ENCODE measurements around the gene VRK3. TPM values are rescaled to one million over a fixed set of nuclear protein-coding genes. Genes with fewer than 3 reads are reported as not detected.

The VRK3 gene
- total and polyA plus RNA-seq, 2 donors (not counting 1 experiment from before 2014, with no cell fraction given): 26.9 to 40.6 TPM

DNA sequence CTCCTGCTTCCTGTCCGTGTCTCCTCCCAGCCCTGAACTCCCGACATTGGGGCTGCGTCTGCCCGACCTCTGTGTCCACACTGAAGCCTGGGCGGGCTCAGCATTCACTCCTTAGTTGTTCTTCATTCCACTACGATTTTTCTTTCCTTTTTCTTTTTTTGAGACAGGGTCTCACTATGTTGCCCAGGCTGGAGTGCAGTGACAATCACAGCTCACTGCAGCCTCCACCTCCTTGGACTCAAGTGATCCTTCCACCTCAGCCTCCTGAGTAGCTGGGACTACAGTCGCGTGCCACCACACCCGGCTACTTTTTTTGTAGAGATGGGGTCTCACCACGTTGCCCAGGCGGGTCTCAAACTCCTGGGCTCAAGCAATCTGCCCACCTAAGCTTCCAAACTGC, 40.7 kb downstream of the VRK3 start:
- H3K4me1 ChIP-seq (ENCODE audit: control insufficient read depth, extremely low read depth, insufficient read depth, low read length): peaks cover 2% of the 10 kb centered on the region
- H3K27ac ChIP-seq (ENCODE audit: insufficient read depth, low read length): no peak overlapping the region
- H3K4me2 ChIP-seq (ENCODE audit: extremely low read depth, insufficient read depth, low read length): no peak overlapping the region
- H4K20me1 ChIP-seq (ENCODE audit: control insufficient read depth, extremely low read depth, insufficient read depth, low read length): no peaks in the 10 kb centered on the region
- H3K4me3 ChIP-seq (replicated peaks in 1 of 4; ENCODE audit: control extremely low read depth in 1 of 4, insufficient read depth in 1 of 4, low read depth in 3 of 4, low read length in 4 of 4): no peak overlapping the region
- H3K79me2 ChIP-seq (ENCODE audit: control insufficient read depth, insufficient read depth, low read length): no peaks in the 10 kb centered on the region
- no peak overlapping the region for H3K9ac ChIP-seq (ENCODE audit: insufficient read depth, low read length)
- no peaks in the 10 kb centered on the region for H3K27me3 ChIP-seq (ENCODE audit: control insufficient read depth, insufficient read depth, low read length)
- H3K36me3 ChIP-seq (ENCODE audit: control insufficient read depth, insufficient read depth, low read length): peaks cover 4% of the 10 kb centered on the region
- DNase-seq (ENCODE audit: low read depth in 2 of 2): no peak
- no peak overlapping the region for H2AFZ ChIP-seq (ENCODE audit: low read length)
- TF ChIP-seq, protein P1, sequence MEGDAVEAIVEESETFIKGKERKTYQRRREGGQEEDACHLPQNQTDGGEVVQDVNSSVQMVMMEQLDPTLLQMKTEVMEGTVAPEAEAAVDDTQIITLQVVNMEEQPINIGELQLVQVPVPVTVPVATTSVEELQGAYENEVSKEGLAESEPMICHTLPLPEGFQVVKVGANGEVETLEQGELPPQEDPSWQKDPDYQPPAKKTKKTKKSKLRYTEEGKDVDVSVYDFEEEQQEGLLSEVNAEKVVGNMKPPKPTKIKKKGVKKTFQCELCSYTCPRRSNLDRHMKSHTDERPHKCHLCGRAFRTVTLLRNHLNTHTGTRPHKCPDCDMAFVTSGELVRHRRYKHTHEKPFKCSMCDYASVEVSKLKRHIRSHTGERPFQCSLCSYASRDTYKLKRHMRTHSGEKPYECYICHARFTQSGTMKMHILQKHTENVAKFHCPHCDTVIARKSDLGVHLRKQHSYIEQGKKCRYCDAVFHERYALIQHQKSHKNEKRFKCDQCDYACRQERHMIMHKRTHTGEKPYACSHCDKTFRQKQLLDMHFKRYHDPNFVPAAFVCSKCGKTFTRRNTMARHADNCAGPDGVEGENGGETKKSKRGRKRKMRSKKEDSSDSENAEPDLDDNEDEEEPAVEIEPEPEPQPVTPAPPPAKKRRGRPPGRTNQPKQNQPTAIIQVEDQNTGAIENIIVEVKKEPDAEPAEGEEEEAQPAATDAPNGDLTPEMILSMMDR (conservative IDR thresholded peaks at IDR 0.05 in 1 of 2, IDR thresholded peaks at IDR 0.05 in 1 of 2; ENCODE audit: low read depth in 1 of 2, low read length in 2 of 2): no peak
- no peak for TF ChIP-seq EZH2 (IDR thresholded peaks at IDR 0.05; ENCODE audit: low read length, missing control alignments)
- no peaks in the 10 kb centered on the region for H3K9me3 ChIP-seq (ENCODE audit: control insufficient read depth, insufficient read depth, low read depth, low read length)

DNA sequence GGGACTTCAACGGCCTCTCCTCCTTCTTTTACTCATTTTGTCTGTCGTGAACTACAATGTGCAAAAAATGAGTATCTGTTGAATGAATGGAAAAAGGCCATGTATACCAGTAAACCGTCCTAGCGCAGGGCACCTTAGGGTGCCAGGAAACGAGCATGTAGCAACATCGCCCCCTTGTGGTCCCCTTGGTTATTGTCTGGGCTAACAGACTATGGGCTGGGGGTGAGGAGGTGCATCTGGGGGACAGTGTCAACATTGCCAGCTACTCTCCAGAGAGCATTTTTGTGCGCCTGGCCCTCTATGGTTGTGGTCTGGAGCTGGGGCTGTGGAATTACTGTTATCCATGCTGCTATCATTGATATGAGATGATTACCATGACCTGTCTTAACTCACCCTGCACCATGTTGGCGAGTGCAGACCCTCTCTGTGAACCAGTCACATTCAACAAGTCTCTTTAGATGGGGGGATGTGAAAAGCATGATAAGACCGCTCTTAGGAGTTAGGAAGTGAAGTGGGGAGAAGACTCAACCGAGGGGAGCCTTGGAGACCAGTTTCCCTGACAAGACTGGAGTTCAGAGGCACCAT, 41.4 kb downstream of the VRK3 start:
- peak; percentile 7 to 39 for DNase-seq (ENCODE audit: low read depth in 2 of 2)
- Histone ChIP-seq H3K4me1 (ENCODE audit: control insufficient read depth, extremely low read depth, insufficient read depth, low read length) (peaks cover 2% of the 10 kb centered on the region), H3K9me3 (ENCODE audit: control insufficient read depth, insufficient read depth, low read depth, low read length) (no peaks in the 10 kb centered on the region), H3K4me3 (replicated peaks in 1 of 4; ENCODE audit: control extremely low read depth in 1 of 4, insufficient read depth in 1 of 4, low read depth in 3 of 4, low read length in 4 of 4) (no peak overlapping the region), H3K4me2 (ENCODE audit: extremely low read depth, insufficient read depth, low read length) (no peak overlapping the region), H3K79me2 (ENCODE audit: control insufficient read depth, insufficient read depth, low read length) (no peaks in the 10 kb centered on the region), H3K9ac (ENCODE audit: insufficient read depth, low read length) (no peak overlapping the region), H2AFZ (ENCODE audit: low read length) (no peak overlapping the region), H3K27me3 (ENCODE audit: control insufficient read depth, insufficient read depth, low read length) (no peaks in the 10 kb centered on the region), H4K20me1 (ENCODE audit: control insufficient read depth, extremely low read depth, insufficient read depth, low read length) (no peaks in the 10 kb centered on the region), H3K27ac (ENCODE audit: insufficient read depth, low read length) (no peak overlapping the region), H3K36me3 (ENCODE audit: control insufficient read depth, insufficient read depth, low read length) (peaks cover 4% of the 10 kb centered on the region)
- no peak for TF ChIP-seq EZH2 (IDR thresholded peaks at IDR 0.05; ENCODE audit: low read length, missing control alignments)
- TF ChIP-seq, protein P1 (conservative IDR thresholded peaks at IDR 0.05 in 1 of 2, IDR thresholded peaks at IDR 0.05 in 1 of 2; ENCODE audit: low read depth in 1 of 2, low read length in 2 of 2): peak; percentile 75 to 88

DNA sequence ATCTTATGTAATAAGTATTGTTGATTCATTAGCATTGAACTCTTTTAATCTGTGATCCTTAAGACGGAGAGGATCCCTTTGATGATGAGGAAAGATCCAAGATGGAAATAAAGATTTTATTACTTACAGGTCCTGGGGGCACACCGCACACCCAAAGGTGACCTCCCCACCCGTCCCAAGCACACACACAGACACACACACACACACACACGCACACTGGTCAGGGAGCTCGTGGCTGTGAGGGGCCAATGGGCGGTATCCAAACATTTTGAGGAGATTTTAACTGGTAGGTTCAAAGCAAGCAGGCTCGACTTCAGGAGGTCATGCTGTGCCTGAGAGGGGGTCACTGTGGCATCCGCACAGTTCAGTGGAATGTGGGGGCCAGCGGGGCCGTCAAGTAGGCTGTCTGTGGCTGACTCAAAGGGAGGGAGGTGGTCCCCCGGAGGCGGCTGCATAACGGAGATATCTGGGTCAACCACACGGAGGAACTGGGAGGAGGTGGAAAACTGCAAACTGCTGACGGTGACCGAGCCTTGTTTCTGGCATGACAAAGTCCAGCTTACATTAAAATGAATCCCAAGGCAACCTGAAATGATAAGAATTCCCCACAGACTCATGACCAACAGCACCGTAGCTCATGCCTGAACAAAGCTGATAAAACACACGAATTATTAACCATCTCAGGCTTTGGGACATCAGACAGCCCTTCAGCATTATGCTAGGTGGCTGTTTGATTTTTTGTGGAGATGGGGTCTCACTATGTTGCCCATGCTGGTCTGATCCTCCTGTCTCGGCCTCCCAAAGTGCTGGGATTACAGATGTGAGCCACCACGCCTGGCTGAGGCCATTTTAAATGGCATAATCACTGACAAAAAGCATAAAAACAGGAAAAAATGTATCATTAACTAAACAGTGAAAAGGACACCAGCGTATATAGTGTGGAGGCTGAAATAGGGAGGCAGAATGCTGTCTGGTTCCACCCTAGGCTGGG, 43.3 kb downstream of the VRK3 start:
- Histone ChIP-seq H2AFZ (ENCODE audit: low read length) (no peak overlapping the region), H3K36me3 (ENCODE audit: control insufficient read depth, insufficient read depth, low read length) (no peaks in the 10 kb centered on the region), H3K9ac (ENCODE audit: insufficient read depth, low read length) (no peak overlapping the region), H3K27me3 (ENCODE audit: control insufficient read depth, insufficient read depth, low read length) (no peaks in the 10 kb centered on the region), H3K27ac (ENCODE audit: insufficient read depth, low read length) (no peak overlapping the region), H3K4me1 (ENCODE audit: control insufficient read depth, extremely low read depth, insufficient read depth, low read length) (no peaks in the 10 kb centered on the region), H3K4me2 (ENCODE audit: extremely low read depth, insufficient read depth, low read length) (no peak overlapping the region), H3K9me3 (ENCODE audit: control insufficient read depth, insufficient read depth, low read depth, low read length) (no peaks in the 10 kb centered on the region), H3K4me3 (replicated peaks in 1 of 4; ENCODE audit: control extremely low read depth in 1 of 4, insufficient read depth in 1 of 4, low read depth in 3 of 4, low read length in 4 of 4) (no peak overlapping the region), H3K79me2 (ENCODE audit: control insufficient read depth, insufficient read depth, low read length) (no peaks in the 10 kb centered on the region), H4K20me1 (ENCODE audit: control insufficient read depth, extremely low read depth, insufficient read depth, low read length) (no peaks in the 10 kb centered on the region)
- DNase-seq (ENCODE audit: low read depth in 2 of 2): no peak
- no peak for TF ChIP-seq EZH2 (IDR thresholded peaks at IDR 0.05; ENCODE audit: low read length, missing control alignments)
- TF ChIP-seq, protein P1 (conservative IDR thresholded peaks at IDR 0.05 in 1 of 2, IDR thresholded peaks at IDR 0.05 in 1 of 2; ENCODE audit: low read depth in 1 of 2, low read length in 2 of 2): no peak
